Fibroblast of skin of back (primary cell): ENCODE measurements around the gene PPIC. TPM values are rescaled to one million over a fixed set of nuclear protein-coding genes. Genes with fewer than 3 reads are reported as not detected.
A peak's percentile ranks its signal among the peaks of the same experiment; 100 is the strongest.

ENCODE experiments used
- DNase-seq: peaks from one replicate; pipeline ENCODE4 v3.0.0-alpha.2; 2013
- polyA plus RNA-seq, 2 experiments: library from polyadenylated mRNA; unstranded; fragments of 120-200 nt; gene quantifications; one replicate each; pipeline ENCODE4 v1.2.1, GENCODE V29; 2013; ENCODE audit not compliant: insufficient read length in 2 of 2

The PPIC gene
- 66.4 TPM for polyA plus RNA-seq (2013, experiment 1 of 2; ENCODE audit: insufficient read length)
- 81.9 TPM for polyA plus RNA-seq (2013, experiment 2 of 2; ENCODE audit: insufficient read length)

- DNase-seq = peak; percentile 84
Measured at GRCh38 chr5:123036391-123037103, at the start of gene PPIC. TSS of gene PPIC (minus strand) at chr5:123036725. CDS start at chr5:123036625, 100 bp downstream.

- no peak for DNase-seq
Measured at GRCh38 chr5:123085638-123086286, 49.2 kb upstream of the PPIC start.

GRCh38 chr5:123084730-123085605 is 48.4 kb upstream of the PPIC start:
- DNase-seq = no peak

GRCh38 chr5:123083298-123083697 is 46.8 kb upstream of the PPIC start:
- no peak for DNase-seq

GRCh38 chr5:123080215-123080614 is 43.7 kb upstream of the PPIC start:
- no peak for DNase-seq

GRCh38 chr5:123075521-123076163 is 39.1 kb upstream of the PPIC start:
- no peak for DNase-seq

- DNase-seq = no peak
Measured at GRCh38 chr5:123068368-123068938, 31.9 kb upstream of the PPIC start.

- peak; percentile 13 for DNase-seq
Measured at GRCh38 chr5:123066016-123066415, 29.5 kb upstream of the PPIC start.

GRCh38 chr5:123059455-123059854 is 22.9 kb upstream of the PPIC start:
- DNase-seq = no peak

GRCh38 chr5:123051206-123051605 is 14.7 kb upstream of the PPIC start:
- DNase-seq = no peak

GRCh38 chr5:123047706-123048105 is 11.2 kb upstream of the PPIC start:
- DNase-seq = peak; percentile 45

GRCh38 chr5:123046222-123046621 is 9.7 kb upstream of the PPIC start:
- DNase-seq = no peak

- no peak for DNase-seq
Measured at GRCh38 chr5:123044926-123045617, 8.5 kb upstream of the PPIC start.

- no peak for DNase-seq
Measured at GRCh38 chr5:123039673-123040072, 3.1 kb upstream of the PPIC start.

GRCh38 chr5:123037104-123037418 is 536 bp upstream of the PPIC start:
- DNase-seq = no peak

GRCh38 chr5:123035918-123036390 is 571 bp downstream of the PPIC start:
- DNase-seq = peak; percentile 52

- DNase-seq = peak; percentile 31
Measured at GRCh38 chr5:123035360-123035917, 1.1 kb downstream of the PPIC start.

GRCh38 chr5:123033157-123033671 is 3.3 kb downstream of the PPIC start:
- no peak for DNase-seq

GRCh38 chr5:123028222-123028621 is 8.3 kb downstream of the PPIC start:
- no peak for DNase-seq

- no peak for DNase-seq
Measured at GRCh38 chr5:123014689-123015088, 21.8 kb downstream of the PPIC start.

GRCh38 chr5:123012321-123012720 is 24.2 kb downstream of the PPIC start:
- DNase-seq = peak; percentile 20
